Measurements from ENCODE around the gene MIA2.

Gene MIA2

GRCh38 chr14:39381366-39381765, 147.7 kb downstream of the MIA2 start:
- Histone ChIP-seq H3K4me3 (ENCODE audit: severe bottlenecking) (no peak overlapping the region), H3K27ac (ENCODE audit: poor library complexity, severe bottlenecking) (no peak overlapping the region), H3K9me3 (ENCODE audit: severe bottlenecking) (no peaks in the 10 kb centered on the region), H3K36me3 (ENCODE audit: low read depth) (no peaks in the 10 kb centered on the region), H3K27me3 (ENCODE audit: insufficient read depth, poor library complexity, severe bottlenecking) (no peaks in the 10 kb centered on the region), H3K4me1 (ENCODE audit: insufficient read depth, poor library complexity, severe bottlenecking) (peaks cover 3% of the 10 kb centered on the region)
- no peak for TF ChIP-seq CTCF (IDR thresholded peaks at IDR 0.05; ENCODE audit: poor library complexity, severe bottlenecking)
- ATAC-seq (ENCODE audit: low read depth) (no peak), DNase-seq (ENCODE audit: low spot score) (no peak)

DNA sequence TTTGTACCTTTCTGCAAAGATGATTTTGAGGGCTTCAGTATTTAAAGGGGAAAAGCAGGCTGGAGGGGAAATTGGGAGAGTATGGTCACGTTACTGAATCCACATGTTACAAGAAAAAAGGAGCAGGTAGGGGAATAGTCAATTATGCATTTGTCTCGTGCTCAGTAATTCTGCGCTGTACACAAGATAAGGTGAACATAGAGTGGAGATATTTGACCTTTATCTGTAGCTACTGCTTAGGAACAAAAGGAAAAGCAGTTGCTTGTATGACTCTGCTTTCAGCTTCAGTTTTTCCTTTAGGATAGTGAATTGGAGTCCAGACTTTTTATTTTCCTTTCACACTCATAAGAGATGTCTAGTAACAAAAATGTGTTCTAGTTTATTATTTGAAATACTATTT, 148.7 kb downstream of the MIA2 start:
- Histone ChIP-seq H3K27me3 (ENCODE audit: insufficient read depth, poor library complexity, severe bottlenecking) (no peaks in the 10 kb centered on the region), H3K4me1 (ENCODE audit: insufficient read depth, poor library complexity, severe bottlenecking) (peaks cover 3% of the 10 kb centered on the region), H3K27ac (ENCODE audit: poor library complexity, severe bottlenecking) (no peak overlapping the region), H3K36me3 (ENCODE audit: low read depth) (no peaks in the 10 kb centered on the region), H3K9me3 (ENCODE audit: severe bottlenecking) (no peaks in the 10 kb centered on the region), H3K4me3 (ENCODE audit: severe bottlenecking) (no peak overlapping the region)
- ATAC-seq (ENCODE audit: low read depth) = no peak
- DNase-seq (ENCODE audit: low spot score) = no peak
- no peak for TF ChIP-seq CTCF (IDR thresholded peaks at IDR 0.05; ENCODE audit: poor library complexity, severe bottlenecking)

- DNase-seq (ENCODE audit: low spot score) = no peak
- Histone ChIP-seq H3K27me3 (ENCODE audit: insufficient read depth, poor library complexity, severe bottlenecking) (no peaks in the 10 kb centered on the region), H3K9me3 (ENCODE audit: severe bottlenecking) (no peaks in the 10 kb centered on the region), H3K27ac (ENCODE audit: poor library complexity, severe bottlenecking) (no peak overlapping the region), H3K36me3 (ENCODE audit: low read depth) (no peaks in the 10 kb centered on the region), H3K4me3 (ENCODE audit: severe bottlenecking) (no peak overlapping the region), H3K4me1 (ENCODE audit: insufficient read depth, poor library complexity, severe bottlenecking) (peaks cover 3% of the 10 kb centered on the region)
- ATAC-seq (ENCODE audit: low read depth) = no peak
- no peak for TF ChIP-seq CTCF (IDR thresholded peaks at IDR 0.05; ENCODE audit: poor library complexity, severe bottlenecking)
These were observed 149.4 kb downstream of the MIA2 start for GRCh38 chr14:39383026-39383660.

DNA sequence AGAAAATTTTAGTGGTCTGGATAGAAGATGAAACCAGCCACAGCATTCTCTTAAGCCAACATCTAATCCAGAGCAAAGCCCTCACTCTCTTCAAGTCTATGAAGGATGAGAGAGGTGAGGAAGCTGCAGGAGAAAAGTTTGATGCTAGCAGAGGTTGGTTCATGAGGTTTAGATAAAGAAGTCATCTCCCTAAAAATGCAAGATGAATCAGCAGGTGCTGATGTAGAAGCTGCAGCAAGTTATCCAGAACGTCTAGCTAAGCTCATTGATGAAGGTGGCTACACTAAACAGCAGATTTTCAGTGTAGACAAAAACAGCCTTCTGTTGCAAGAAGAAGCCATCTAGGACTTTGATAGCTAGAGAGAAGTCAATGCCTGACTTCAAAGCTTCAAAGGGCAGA, 150.0 kb downstream of the MIA2 start:
- ATAC-seq (ENCODE audit: low read depth) = no peak
- no peaks in the 10 kb centered on the region for H3K4me1 ChIP-seq (ENCODE audit: insufficient read depth, poor library complexity, severe bottlenecking)
- DNase-seq (ENCODE audit: low spot score) = no peak

More for the DNA sequence above, 150.0 kb downstream of the MIA2 start:
- H3K9me3 ChIP-seq (ENCODE audit: severe bottlenecking) = no peaks in the 10 kb centered on the region
- H3K27ac ChIP-seq (ENCODE audit: poor library complexity, severe bottlenecking) = no peak overlapping the region
- TF ChIP-seq CTCF (IDR thresholded peaks at IDR 0.05; ENCODE audit: poor library complexity, severe bottlenecking) = no peak
- H3K4me3 ChIP-seq (ENCODE audit: severe bottlenecking) = no peak overlapping the region
- no peaks in the 10 kb centered on the region for H3K27me3 ChIP-seq (ENCODE audit: insufficient read depth, poor library complexity, severe bottlenecking)
- H3K36me3 ChIP-seq (ENCODE audit: low read depth) = no peaks in the 10 kb centered on the region

Data from RWPE2 (cell line).